OCI-M1 (cell line): Measurements from ENCODE around the gene REEP2.
"Not testable (repeated sequence)": the region's sequence is repeated elsewhere in the genome, so short reads cannot be mapped to it uniquely, and the experiment has no call there.

Source experiments
- DNase-seq: peaks from one replicate; lab custom pipeline; 2025; lab: John Stamatoyannopoulos, UW

REEP2 gene

DNA sequence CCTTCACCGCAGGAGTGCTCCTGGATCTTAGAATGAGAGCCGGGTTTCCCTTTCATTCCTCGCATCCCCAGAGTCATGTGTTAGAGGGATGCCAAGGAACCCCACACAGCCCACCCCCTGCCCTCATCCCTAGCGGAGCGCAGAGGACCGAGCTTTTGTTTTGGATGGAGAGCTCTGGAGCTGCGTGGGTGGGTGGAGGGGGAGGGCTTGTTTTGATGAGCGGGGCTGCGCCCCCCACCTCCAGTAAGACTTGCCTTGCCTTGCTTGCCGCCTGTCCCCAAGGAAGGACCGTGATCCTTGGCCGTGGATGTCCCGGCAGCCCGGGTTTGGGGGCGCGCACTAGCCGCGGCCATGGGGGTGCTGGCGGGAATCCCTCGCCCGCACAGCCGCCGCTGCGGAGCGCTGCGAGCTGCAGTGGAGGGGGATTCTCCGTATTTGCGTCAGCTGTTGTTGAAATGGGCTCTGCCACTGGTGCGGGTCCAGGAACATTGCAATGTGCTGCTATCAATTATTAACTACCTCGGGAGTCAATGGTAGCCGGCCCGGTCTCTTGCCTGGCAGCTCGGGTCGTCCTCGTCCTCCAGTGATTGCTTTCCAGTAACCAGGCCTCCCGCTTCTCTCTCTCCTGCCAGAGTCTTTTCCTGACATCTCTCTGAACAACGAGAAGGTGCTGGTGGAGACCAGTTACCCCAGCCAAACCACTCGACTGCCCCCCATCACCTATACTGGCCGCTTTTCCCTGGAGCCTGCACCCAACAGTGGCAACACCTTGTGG, 27.5 kb downstream of the REEP2 start:
- DNase-seq = no peak

DNA sequence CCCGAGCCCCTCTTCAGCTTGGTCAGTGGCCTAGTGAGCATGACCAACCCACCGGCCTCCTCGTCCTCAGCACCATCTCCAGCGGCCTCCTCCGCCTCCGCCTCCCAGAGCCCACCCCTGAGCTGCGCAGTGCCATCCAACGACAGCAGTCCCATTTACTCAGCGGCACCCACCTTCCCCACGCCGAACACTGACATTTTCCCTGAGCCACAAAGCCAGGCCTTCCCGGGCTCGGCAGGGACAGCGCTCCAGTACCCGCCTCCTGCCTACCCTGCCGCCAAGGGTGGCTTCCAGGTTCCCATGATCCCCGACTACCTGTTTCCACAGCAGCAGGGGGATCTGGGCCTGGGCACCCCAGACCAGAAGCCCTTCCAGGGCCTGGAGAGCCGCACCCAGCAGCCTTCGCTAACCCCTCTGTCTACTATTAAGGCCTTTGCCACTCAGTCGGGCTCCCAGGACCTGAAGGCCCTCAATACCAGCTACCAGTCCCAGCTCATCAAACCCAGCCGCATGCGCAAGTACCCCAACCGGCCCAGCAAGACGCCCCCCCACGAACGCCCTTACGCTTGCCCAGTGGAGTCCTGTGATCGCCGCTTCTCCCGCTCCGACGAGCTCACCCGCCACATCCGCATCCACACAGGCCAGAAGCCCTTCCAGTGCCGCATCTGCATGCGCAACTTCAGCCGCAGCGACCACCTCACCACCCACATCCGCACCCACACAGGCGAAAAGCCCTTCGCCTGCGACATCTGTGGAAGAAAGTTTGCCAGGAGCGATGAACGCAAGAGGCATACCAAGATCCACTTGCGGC, 28.2 kb downstream of the REEP2 start:
- DNase-seq = no peak

GRCh38 chr5:138467711-138468132, 28.9 kb downstream of the REEP2 start:
- no peak for DNase-seq

DNA sequence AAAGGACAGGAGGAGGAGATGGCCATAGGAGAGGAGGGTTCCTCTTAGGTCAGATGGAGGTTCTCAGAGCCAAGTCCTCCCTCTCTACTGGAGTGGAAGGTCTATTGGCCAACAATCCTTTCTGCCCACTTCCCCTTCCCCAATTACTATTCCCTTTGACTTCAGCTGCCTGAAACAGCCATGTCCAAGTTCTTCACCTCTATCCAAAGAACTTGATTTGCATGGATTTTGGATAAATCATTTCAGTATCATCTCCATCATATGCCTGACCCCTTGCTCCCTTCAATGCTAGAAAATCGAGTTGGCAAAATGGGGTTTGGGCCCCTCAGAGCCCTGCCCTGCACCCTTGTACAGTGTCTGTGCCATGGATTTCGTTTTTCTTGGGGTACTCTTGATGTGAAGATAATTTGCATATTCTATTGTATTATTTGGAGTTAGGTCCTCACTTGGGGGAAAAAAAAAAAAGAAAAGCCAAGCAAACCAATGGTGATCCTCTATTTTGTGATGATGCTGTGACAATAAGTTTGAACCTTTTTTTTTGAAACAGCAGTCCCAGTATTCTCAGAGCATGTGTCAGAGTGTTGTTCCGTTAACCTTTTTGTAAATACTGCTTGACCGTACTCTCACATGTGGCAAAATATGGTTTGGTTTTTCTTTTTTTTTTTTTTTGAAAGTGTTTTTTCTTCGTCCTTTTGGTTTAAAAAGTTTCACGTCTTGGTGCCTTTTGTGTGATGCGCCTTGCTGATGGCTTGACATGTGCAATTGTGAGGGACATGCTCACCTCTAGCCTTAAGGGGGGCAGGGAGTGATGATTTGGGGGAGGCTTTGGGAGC, 29.5 kb downstream of the REEP2 start:
- peak; percentile 20 for DNase-seq

DNA sequence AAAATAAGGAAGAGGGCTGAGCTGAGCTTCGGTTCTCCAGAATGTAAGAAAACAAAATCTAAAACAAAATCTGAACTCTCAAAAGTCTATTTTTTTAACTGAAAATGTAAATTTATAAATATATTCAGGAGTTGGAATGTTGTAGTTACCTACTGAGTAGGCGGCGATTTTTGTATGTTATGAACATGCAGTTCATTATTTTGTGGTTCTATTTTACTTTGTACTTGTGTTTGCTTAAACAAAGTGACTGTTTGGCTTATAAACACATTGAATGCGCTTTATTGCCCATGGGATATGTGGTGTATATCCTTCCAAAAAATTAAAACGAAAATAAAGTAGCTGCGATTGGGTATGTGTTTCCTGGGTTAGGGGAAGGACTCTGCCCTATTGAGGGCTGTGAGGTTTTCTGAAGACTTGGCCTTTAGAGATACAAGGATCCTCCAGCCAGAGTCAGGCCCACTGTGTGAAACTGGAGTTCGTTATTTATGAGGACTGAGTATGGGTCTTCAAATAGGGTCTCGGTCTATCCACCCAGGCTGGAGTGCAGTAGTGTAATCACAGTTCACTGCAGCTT, 30.2 kb downstream of the REEP2 start:
- no peak for DNase-seq

DNA sequence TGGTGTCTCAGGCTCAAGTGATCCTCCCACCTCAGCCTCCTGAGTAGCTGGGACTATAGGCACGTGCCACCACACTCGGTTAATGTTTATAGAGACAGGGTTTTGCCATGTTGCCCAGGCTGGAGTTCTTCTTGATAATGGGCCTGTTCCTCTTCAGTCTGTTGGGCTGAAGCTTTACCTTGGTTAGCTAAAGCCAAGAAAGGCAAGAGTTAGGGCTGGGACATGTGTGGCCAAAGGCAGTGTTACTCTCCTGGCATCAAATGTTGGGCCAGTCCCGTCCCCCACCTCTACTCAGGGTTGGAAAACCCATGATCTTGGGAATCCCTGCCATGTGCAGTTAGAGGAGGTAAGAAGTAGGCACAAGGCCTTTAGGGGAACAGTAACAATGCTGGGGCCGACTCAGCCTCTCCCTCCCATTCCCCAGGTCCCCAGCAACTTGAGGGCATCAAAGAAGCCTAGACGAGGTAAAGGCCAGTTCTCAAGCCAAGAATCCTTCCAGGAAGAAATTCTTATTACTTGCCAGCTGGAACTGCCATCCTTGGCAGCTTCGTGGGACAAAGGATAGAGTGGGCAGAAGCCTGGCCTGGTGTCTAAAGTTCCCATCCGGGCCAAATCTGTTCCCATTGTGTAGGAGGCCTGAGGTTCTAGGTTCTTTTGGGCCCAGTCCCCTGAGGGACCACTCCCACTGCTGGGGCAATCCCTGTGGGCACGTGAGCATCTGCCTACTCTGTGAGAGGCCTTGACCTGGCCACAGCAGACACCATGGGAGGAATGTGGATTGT, 30.9 kb downstream of the REEP2 start:
- peak; percentile 24 for DNase-seq

DNA sequence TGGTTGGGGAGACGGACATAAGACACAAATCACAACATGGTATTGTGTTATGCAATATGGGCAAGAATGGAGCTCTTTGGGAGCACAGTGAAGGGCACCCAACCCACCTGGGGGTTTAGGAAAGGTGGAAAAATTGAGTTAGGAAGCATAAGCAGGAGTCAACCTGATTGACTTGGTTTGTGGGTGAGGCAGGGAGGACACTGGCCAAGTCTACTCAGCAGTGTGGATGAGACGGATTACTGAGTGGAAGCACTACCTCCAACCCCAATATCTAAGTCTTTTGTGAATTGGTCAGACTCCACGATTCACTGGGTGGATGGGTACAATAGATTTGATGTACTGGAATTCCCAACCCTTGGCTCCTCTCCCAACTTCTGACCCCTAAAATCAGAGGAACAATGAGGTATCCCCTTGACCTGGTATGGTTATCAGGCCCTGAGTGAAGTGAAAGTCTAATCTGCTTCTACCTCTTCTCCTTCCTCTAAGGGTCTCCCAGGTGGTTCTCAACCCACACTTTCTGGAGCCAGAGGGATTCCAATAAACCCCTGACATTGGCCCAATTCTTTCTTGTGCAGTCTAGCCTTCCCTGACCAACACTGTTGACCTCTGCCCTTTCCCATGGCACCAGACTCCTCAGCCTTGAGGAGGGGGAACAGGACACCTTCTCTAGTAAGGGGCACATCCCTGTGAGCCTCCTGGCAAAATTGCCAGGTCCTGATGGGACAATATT, 31.6 kb downstream of the REEP2 start:
- DNase-seq = no peak

DNA sequence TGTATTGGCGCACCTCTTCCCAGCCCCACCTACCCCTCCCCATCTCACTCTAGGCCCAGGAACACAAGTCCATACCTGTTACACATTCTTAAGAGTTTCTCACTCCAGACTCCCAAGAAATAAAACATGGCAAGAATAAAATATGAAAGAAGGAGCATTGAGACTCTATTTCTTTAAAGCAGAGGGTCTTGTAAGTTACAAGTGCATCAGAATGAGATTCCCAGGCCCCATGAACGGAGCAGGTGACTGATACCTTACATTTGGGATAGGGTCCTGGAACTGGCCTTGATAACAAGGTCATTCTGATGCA, 32.1 kb downstream of the REEP2 start:
- DNase-seq = no peak

DNA sequence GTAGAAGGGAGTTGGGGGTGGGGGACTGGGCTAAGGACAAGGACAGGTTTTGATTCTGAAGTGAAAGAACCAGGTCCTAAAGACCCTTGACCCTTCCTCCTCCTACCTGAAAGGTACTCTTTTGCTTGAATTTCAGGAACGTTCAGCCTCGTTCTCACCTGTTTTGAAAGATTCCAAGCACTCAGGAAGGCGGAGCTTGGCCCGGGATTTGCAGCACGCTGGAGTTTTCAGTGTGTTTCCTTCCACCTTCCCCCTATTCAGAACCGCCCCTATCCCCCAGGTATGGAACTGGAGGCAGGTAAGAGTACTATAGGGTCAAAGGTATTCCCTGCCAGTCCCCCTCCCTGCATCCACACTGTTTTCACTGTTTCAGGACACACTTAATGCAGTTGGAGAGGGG, 33.5 kb downstream of the REEP2 start:
- no peak for DNase-seq

GRCh38 chr5:138473151-138473550, 34.3 kb downstream of the REEP2 start:
- not testable (repeated sequence) for DNase-seq

DNA sequence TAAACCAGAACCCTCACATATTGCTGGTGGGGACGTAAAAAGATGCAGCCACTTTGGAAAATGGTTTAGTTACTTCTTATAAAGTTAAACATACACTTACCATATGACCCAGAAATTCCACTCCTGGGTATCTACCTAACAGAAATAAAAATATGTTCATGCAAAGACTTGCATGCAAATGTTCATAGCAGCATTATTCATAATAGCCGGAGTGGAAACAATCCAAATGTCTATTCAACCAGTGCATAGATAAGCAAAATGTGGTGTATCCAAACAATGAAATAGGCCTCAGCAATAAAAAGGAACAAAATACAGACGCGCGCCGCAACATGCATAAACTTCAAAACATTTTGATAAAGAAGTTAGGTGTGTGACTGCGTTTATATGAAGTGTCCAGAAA, 38.1 kb downstream of the REEP2 start:
- DNase-seq = no peak

DNA sequence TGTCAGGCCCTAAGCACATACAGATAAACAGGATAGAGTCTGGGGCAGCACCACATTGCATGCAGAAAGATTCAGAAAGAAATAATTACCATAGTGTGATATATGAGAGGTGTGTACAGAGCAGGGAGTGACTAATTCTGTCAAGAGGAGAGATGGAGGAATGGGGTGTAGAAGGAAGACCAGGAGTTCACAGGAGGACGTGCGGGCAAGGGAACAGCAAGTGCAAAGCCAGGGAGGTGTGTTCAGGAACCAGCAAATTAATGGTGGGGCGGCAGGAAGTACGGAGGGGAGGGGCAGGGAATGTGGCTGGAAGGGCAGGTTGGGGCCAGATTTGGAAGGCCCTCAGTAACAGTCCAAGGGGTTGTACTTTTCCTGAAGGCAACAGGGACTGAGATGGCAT, 43.8 kb downstream of the REEP2 start:
- no peak for DNase-seq

DNA sequence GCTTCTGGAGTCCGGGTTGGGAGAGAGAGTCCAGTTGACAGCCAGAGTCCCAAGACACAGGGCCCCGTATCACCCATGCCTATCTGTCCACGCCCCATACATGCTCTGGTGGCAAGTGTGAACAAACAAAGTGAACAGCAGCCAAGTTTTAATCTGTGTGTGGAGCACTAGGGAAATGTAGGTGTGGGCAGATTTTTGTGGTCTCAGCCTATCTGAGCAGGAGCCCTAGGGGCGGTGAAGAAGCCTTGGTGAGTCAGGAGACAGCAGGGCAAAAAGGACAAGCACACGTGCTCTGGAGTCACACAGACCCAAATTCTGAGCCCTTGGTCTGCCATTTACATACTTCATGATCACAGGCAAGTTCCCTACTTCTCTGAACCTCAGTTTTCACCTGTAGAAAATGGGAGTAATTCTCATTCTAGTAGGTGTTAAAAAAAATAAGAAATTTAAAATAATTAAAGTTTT, 49.7 kb downstream of the REEP2 start:
- peak; percentile 83 for DNase-seq

GRCh38 chr5:138489683-138490061, 50.8 kb downstream of the REEP2 start:
- no peak for DNase-seq

GRCh38 chr5:138490648-138491283, 51.9 kb downstream of the REEP2 start:
- peak; percentile 23 for DNase-seq

DNA sequence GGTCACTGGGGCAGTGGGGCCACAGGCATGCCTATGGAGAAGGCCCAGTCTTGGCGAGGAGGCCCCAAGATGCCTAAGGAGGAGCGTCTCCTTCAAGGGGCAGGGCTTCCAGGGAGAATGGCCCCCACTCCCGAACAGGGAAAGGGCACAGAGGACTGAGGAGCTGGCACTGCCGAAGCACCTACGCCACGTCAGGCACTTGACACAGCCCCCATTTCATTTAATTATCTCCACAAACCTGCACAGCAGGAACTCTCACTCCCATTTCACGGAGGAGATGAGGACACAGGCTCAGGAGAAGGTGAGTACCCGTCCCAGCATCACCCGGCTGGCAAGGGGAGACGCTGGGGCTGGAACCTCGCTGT, 52.4 kb downstream of the REEP2 start:
- no peak for DNase-seq

- DNase-seq = peak; percentile 88
These were observed 53.1 kb downstream of the REEP2 start for GRCh38 chr5:138491669-138492559.

DNA sequence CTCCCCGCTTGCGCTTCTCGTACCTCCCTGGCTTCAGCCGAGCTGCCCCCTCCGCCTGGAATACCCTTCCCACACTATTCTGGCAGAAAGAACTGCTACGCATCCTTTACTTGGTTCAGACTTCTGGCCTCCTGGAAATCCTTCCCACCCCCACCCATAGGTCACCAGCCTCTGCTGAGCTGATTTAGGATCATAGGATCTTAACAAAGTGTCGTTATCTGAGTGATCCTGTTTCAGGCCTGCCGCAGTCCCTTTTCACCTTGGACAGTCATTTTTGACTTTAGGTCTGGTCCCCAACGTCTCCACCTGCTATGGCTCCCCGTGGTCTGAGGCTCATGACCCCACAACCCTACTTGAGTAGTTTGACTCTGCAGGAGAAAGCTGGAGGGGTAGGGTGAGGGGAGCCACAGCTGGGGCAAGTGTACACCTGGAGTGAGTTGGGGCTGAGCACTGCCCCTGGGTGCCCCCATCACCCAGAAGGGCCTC, 53.7 kb downstream of the REEP2 start:
- no peak for DNase-seq

DNA sequence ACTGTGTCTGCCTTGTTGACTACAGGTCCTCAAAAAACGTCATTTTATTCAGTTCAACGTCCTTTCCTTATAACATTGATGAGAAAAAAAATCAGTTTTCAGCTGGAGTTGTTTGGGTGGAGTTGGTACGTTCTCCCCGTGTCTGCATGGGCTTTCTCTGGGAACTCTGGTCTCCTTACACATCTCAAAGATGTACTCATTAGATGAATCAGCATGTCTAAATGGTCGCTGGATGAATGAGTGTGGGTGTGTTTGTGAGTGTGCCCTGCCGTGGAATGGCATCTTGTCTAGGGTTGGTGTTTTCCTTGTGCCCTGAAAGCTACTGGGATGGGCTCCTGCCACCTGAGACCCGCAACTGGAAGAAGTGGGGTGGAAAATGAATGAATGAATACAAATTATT, 56.5 kb downstream of the REEP2 start:
- DNase-seq = no peak
